H54 (cell line): ENCODE measurements around the gene RAD51B.

ENCODE experiments used
- DNase-seq: peaks from one replicate; pipeline ENCODE4 v3.0.0; 2011; ENCODE audit warnings: low spot score, mixed read lengths; ENCODE audit not compliant: insufficient read length
- FAIRE-seq: peaks from 3 replicates; lab custom pipeline; 2011; peaks lifted over from hg19 to GRCh38; lab: Jason Lieb, UNC
- POLR2A ChIP-seq: IDR thresholded peaks from 2 replicates; pipeline ENCODE4 v1.6.1; 2011; ENCODE audit warnings: low read depth, mild to moderate bottlenecking, low read length

Gene RAD51B

GRCh38 chr14:68377459-68377858 lies 557.9 kb downstream of the RAD51B start:
- TF ChIP-seq POLR2A, result no peak
- DNase-seq (no peak), FAIRE-seq (no peak)

GRCh38 chr14:68379510-68380328 lies 560.1 kb downstream of the RAD51B start:
- no peak for TF ChIP-seq POLR2A
- FAIRE-seq, result no peak
- DNase-seq, result no peak

GRCh38 chr14:68380329-68380741 lies 560.8 kb downstream of the RAD51B start:
- TF ChIP-seq POLR2A, result no peak
- DNase-seq (no peak), FAIRE-seq (no peak)

DNA sequence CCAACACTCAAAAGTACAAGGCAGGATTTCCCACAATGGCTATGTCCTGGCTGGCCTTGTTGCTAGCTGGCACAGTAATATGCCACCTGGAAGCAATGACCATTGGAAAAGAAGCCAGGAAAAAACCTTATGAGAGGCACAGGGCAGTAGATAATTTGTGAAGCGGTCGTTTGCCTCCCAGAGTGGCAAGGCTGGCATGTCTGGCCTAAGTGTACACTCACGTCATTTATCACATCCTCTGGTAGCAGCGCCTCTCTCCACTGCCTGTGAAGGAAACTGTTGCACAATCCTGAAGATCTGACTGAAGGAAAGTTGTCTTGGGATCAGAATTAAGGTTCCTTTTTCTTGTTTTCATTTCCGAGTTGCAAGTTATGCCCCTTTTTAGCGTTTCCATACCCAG lies 564.8 kb downstream of the RAD51B start:
- DNase-seq (no peak), FAIRE-seq (no peak)
- TF ChIP-seq POLR2A, result no peak

DNA sequence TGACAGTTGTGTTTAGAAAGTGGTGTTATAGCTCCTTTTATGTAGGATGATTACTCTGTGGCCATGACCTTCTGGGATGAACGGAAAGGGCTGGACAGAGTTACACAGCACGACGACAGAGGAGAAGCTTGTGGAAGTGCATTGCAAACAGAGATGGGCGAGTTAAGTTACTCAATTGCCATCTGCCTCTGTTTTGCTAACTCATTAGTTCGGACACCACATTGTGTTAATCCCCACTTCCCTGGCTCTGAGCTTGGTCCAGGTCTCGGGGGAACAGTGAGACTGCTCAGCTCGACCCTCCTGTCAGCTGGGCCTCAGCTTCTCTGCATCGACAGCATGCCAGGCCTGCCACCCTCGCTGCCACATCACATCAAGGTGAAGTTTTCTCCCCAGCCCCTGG lies 565.3 kb downstream of the RAD51B start:
- FAIRE-seq (no peak), DNase-seq (no peak)
- no peak for TF ChIP-seq POLR2A

- FAIRE-seq (no peak), DNase-seq (no peak)
- TF ChIP-seq POLR2A, result no peak
Observed at GRCh38 chr14:68386446-68386845, 566.9 kb downstream of the RAD51B start.

DNA sequence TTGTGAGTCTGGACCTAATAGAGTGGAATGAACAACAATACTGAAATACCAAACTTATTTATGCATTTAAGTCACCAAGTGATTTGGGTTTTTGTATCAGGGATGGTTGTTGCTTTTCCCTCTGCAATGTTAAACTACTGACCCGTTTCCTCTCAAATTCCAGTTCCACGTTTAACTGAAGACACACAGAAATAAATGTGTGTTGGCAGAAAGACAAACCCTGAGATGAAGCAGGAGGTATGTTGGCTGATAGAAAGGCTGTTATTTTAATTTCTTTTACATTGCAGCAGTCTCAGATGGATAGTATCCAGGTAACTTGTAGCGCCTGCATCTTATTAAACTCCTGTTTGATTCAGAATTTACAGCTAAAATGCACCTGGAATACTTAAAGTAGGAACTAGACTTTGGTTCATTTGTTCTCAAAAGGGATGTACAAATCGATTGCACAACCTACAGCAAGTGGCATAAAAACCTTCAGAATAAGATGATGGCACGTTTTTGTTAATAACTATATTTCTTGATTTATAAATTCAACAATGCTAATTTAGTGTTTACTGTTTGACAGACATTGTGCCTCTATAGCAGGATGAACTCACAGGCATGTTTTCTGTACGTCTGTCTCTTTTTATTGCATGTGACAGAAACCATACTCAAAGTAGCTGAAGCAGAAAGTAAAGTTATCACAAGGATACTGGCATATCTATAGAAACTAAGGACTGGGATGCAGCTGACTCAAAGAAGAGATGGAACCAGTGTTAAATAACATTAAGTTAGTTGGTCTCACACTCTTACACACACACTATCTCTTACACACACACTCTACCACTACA lies 567.6 kb downstream of the RAD51B start:
- no peak for TF ChIP-seq POLR2A
- no peak for DNase-seq
- FAIRE-seq, result peak; percentile 38

- FAIRE-seq (no peak), DNase-seq (no peak)
- no peak for TF ChIP-seq POLR2A
Observed at GRCh38 chr14:68389943-68390342, 570.4 kb downstream of the RAD51B start.

DNA sequence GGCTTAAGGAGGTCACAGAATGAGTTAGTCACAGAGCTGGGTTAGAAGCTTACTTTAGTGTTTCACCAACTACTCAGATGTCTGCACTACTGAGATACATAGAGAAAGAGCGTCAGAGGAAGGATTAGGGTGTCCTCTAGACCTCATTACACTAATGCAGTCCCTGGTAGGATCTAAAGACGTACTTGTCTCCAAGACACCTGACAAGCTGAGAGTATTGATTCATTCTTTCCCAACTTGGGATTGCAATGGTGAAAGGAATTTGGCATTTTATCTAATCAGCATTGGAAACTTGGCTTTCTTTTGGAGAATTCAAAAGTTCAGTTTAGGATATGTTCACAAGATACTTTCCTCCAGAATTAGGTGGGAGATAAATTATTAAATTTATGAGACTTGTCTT lies 571.2 kb downstream of the RAD51B start:
- FAIRE-seq (no peak), DNase-seq (no peak)
- no peak for TF ChIP-seq POLR2A

DNA sequence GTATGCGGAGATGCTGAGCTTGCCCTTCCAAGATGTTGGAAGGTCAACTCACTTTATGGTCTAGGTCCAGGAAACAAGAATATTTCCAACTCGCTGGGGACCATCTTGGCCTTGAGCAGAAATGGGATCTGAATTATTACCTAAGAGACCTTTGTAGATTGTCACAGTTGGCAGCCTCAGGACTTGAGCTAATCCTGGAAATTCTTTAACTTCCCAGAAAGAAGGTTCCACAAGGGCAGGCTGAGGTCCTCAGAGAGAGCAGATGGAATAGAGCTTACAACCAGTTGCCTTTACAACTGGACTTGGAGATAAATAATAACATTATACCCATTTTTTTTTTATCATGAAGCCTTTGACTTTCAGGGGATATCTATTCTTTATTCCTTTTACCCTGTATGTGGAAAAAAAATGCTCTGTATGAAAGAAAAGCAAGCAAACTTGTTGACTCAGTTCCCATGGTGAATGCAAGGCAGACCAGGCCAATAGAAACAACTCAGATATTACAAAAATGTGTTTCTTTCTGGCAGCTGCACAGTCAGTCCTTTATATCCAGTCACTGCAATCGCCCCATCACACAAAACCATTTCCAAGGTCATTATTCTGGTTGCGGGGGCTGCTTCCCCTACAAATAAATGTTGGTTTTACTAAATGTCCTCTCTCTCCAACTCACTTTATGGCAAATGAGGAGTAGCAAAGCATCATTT lies 571.9 kb downstream of the RAD51B start:
- no peak for FAIRE-seq
- TF ChIP-seq POLR2A, result no peak

GRCh38 chr14:68392393-68393141 lies 573.0 kb downstream of the RAD51B start:
- TF ChIP-seq POLR2A, result no peak
- FAIRE-seq (no peak), DNase-seq (no peak)

More for the DNA sequence above, 571.9 kb downstream of the RAD51B start:
- DNase-seq, result no peak

DNA sequence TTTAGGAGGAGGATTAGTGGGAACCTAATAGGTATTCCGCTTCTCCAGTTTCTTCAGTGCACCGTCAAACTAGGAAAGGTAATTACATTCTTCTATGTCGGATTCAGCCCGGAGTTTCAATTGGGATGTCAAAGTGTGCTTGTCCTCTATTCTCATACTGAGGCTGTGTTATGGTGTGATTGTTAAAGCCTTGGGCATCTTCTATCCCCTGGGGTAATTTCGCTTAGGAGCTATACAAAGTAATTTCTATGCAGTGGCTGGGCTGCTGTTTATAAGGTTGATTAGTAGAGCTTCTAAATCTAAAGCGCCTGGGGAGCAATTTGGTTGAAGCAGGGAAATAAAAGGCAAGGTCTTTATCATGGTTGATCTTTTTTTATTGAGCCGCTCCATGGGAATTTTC lies 573.7 kb downstream of the RAD51B start:
- FAIRE-seq, result no peak
- TF ChIP-seq POLR2A, result no peak
- DNase-seq, result no peak

DNA sequence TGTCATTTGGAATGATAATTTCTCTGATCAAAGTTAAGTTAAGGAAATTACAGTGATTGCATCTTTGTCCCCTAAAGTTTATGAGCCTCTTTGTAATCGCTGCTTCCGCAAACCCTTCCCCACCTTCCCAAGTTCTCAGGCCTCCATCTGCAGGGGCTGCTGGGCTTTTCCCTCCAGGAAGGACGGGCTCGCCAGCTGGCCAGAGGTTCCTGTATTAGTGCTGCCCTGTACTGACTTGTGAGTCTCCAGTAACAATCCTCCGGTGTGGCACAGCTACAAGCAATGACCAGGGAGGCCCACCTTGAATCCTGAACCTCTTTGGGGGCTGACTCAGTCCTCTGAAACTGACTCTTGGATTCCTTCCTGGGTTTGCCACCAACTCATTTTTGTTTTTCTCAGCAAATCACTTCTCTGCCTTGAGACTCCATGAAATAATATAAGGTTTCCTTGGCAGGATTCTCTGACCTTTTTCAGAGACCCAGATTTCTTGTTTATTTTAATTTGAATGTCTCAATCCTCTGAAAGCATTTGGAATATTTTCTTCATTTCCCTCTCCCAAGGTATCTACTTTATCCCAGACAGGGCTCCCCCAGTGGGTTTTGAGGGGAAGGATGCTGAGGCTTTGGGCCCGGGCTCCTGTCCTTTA lies 574.7 kb downstream of the RAD51B start:
- no peak for FAIRE-seq
- no peak for DNase-seq

More for the DNA sequence above, 574.7 kb downstream of the RAD51B start:
- TF ChIP-seq POLR2A, result no peak
